Subcutaneous preadipocyte (primary cell): ENCODE measurements around the gene KBTBD8. TPM values are rescaled to one million over a fixed set of nuclear protein-coding genes. Genes with fewer than 3 reads are reported as not detected.

Experiments used
- total RNA-seq: library from RNA; depleted of rRNA; stranded (reverse); fragments of >200 nt; gene quantifications from 2 replicates; pipeline ENCODE4 v1.2.3, GENCODE V29; 2012

Gene KBTBD8
- total RNA-seq, result 0.73 and 3.1 TPM in 2 replicates

GRCh38 chr3:66998113-66998903 lies at the start of gene KBTBD8:
TSS of gene KBTBD8 (plus strand) at chr3:66998307. CDS start at chr3:66998356, 49 bp downstream.

